Naive thymus-derived CD8-positive, alpha-beta T cell (primary cell): ENCODE data around the gene CACNA1C. TPM values are rescaled to one million over a fixed set of nuclear protein-coding genes. Genes with fewer than 3 reads are reported as not detected.
"Not testable (repeated sequence)": the region's sequence is repeated elsewhere in the genome, so short reads cannot be mapped to it uniquely, and the experiment has no call there.

ENCODE experiments used
- ATAC-seq, 2 donors: fragments of 150-1000 bp; cut with Tn5 transposase in 1 of 2; sonication (Bioruptor Pico), chemical (Tn5 transposase) in 1 of 2; 1 replicate in 1 of 2; 2 replicates in 1 of 2; pipeline ENCODE4 v1.10.0; 2021; ENCODE audit warnings: mild to moderate bottlenecking in 2 of 2, moderate library complexity in 2 of 2
- POLR2A ChIA-PET: fragments of 350-600 bp; sonication (Branson Sonifier 250); formaldehyde crosslinking; loops from one replicate; lab custom pipeline; 2021; ENCODE audit warnings: antibody characterized with exemption; lab: Charles Lee
- DNase-seq, 10 donors: peaks; one replicate each; pipeline versions ENCODE4 v3.0.0 to v3.0.0-alpha.2; 2020 to 2022
- H3K27ac Mint-ChIP-seq, 10 donors: one replicate each; pipeline ENCODE4 v1.8.0; 2020 to 2022; ENCODE audit warnings: mild to moderate bottlenecking in 10 of 10, mixed read lengths in 10 of 10, moderate library complexity in 4 of 10, inconsistent platforms in 1 of 10
- H3K27me3 Mint-ChIP-seq, 5 donors: one replicate each; pipeline ENCODE4 v1.8.0; 2021 to 2022; ENCODE audit warnings: mixed read lengths in 5 of 5
- H3K36me3 Mint-ChIP-seq, 3 donors: one replicate each; pipeline ENCODE4 v1.8.0; 2020 to 2022; ENCODE audit warnings: mixed read lengths in 3 of 3, mild to moderate bottlenecking in 2 of 3, inconsistent platforms in 1 of 3
- H3K4me1 Mint-ChIP-seq, 4 donors: one replicate each; pipeline ENCODE4 v1.8.0; 2021 to 2022; ENCODE audit warnings: mixed read lengths in 4 of 4
- H3K4me3 Mint-ChIP-seq, 10 donors: one replicate each; pipeline ENCODE4 v1.8.0; 2020 to 2022; ENCODE audit warnings: mild to moderate bottlenecking in 10 of 10, mixed read lengths in 10 of 10, moderate library complexity in 6 of 10, inconsistent platforms in 1 of 10
- H3K9me3 Mint-ChIP-seq, 9 donors: one replicate each; pipeline ENCODE4 v1.8.0; 2020 to 2022; ENCODE audit warnings: mixed read lengths in 9 of 9, mild to moderate bottlenecking in 3 of 9, inconsistent platforms in 1 of 9, moderate library complexity in 1 of 9
- polyA plus RNA-seq, 3 donors: library from polyadenylated mRNA; unstranded; fragments of 300-500 nt; fragmentation: Illumina TruSeq; gene quantifications; one replicate each; pipeline ENCODE4 v1.2.3, GENCODE V29; 2021
- total RNA-seq, 8 experiments: library from RNA in 2 of 8; stranded (reverse) in 2 of 8; gene quantifications; one replicate each; pipeline ENCODE4 v1.2.3 and lab custom pipeline; 2021 to 2026

The CACNA1C gene
- total and polyA plus RNA-seq, 5 experiments from 2014 or later, result 0.05 to 0.21 (median 0.16) TPM

DNA sequence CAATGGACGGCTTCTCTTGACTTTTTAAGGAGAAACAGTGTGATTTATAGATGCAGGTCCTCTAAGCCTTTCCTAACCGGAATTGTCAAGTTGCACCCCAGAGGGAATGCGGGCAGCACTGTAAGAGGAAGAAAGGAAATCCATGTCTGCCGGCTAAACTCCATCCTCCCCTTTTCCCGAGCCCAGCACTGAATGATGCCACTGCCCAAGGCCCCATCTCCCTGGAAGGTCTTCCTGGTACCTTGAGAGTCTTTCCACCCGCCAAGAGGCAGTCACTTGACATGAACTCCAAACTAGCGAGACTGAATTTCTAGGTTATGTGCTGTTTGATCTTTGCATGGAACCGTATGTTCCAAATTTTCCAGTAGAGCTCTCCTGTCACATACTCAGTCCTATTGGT is 428.6 kb downstream of the CACNA1C start:
- no peaks in the 10 kb centered on the region for H3K36me3 Mint-ChIP-seq
- H3K4me1 Mint-ChIP-seq, result no peaks in the 10 kb centered on the region
- peaks cover 0 to 6% (median 3%) of the 10 kb centered on the region in 5 donors for H3K27me3 Mint-ChIP-seq
- no peak overlapping the region for H3K4me3 Mint-ChIP-seq
- DNase-seq, result no peak
- no peaks in the 10 kb centered on the region for H3K9me3 Mint-ChIP-seq
- H3K27ac Mint-ChIP-seq, result no peak overlapping the region
- no peak for ATAC-seq
- POLR2A ChIA-PET, result no interaction called here

DNA sequence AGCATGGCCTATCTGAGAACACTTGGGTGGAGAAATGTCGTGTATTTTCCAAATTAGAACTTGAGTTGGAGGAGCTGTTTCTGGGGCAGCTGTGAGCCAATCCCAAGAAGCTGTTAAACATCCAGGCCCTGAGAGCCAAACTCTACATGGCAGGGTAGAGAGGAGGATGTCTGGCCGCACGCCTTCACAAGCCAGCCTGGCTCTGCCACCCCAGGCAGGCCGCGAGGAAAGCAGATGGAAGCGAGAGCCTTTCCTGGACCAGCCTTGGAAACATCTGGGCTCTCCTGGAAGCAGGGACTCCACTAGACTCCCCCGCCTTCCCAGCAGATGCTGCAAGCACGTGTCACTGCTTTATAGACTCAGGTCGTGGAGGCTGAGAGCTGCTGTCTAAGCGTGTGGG is 429.2 kb downstream of the CACNA1C start:
- POLR2A ChIA-PET, result no interaction called here
- Mint-ChIP-seq H3K27ac (no peak overlapping the region), H3K4me1 (no peaks in the 10 kb centered on the region), H3K4me3 (no peak overlapping the region), H3K27me3 (peaks cover 0 to 11% (median 3%) of the 10 kb centered on the region in 5 donors), H3K9me3 (no peaks in the 10 kb centered on the region), H3K36me3 (no peaks in the 10 kb centered on the region)
- no peak for ATAC-seq
- no peak for DNase-seq

DNA sequence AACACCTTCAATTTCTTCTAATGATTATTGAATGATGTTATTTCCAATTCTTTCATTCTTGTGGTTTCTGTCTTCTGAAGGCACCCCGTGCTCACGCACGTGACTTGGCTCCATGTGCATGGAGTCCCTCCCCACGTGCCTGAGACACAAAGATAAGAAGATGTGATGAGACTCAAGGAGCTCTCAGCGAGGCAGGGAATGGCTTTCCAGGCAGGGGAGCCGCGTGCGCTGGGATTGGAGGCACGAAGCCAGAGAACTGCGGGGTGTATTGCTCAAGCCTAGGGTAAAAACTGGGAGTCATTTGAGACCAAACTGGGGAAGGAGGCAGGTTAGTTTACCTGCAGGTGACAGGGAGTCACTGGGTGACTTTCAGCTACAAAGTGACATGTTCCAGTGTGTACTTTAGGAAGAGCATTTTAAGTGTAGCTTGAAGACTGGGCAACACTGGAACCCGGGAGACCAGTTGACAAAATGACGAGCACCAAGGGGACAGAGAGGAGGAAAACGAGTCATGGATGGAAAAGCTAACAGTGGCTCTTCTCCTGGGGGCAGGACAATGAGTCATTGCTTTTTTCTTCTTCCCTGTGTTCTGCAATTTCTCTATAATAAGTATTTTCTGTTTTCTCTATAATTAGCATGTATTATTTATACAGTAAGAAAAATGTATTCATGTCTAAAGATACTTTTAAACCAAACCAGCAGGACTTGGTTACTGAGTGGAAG is 430.3 kb downstream of the CACNA1C start:
- POLR2A ChIA-PET, result no interaction called here
- Mint-ChIP-seq H3K27ac (peak overlapping the region in 1 of 10 donors; percentile 44), H3K4me3 (no peak overlapping the region), H3K36me3 (no peaks in the 10 kb centered on the region), H3K9me3 (no peaks in the 10 kb centered on the region), H3K4me1 (no peaks in the 10 kb centered on the region), H3K27me3 (peaks cover 0 to 14% (median 3%) of the 10 kb centered on the region in 5 donors)
- ATAC-seq, result no peak
- DNase-seq, result no peak

DNA sequence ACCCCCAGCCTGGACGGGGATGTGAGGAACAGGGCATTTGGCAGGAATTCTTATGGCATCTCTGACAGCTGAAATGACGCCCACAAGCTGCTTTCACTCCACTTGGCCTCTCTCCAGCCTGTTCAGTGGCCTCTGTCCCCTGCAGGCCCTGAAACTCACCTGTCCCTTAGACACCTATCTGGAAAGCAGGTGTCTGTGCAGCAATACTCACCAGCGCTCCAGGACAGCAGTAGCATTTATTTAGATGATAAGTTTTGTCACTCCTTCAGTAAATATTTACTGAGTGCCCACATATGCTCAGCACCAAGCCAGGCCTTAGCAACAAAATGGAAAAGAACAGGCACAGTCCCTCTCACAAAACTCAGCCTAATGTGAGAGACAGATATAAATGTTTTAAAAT is 430.9 kb downstream of the CACNA1C start:
- peaks cover 0 to 14% (median 2%) of the 10 kb centered on the region in 5 donors for H3K27me3 Mint-ChIP-seq
- POLR2A ChIA-PET, result no interaction called here
- ATAC-seq, result no peak

DNA sequence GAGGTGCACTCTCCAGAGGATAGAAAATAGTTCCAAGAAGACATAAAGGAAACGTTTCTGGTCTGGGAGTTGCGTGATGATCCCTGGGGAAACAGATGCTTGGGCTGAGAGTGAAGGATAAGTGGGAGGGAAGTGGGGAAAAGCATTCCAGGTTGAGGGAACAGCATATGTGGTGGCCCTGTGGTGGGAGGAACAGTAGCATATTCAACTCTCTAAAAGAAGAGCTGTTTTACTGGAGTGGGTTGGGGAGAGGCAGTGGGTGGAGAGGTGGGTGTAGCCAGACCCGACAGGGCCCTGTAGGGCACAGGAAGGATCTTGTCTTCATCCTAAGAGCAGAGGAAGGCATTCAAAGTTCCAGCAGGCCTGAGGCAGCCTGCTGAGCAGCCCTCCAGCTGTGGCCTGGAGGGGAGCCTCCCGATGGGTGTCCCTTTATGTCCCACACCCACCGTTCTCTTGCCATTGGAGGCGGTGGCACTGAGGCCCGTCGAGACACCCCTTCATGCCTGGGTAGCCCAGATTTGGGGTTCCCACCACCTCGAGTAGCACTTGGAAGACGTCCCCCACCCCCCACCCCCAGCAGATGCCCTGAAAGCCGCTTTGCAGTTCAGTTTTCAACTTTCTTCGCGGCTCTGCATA is 431.5 kb downstream of the CACNA1C start:
- peaks cover 0 to 14% (median 0%) of the 10 kb centered on the region in 5 donors for H3K27me3 Mint-ChIP-seq
- DNase-seq (no peak), ATAC-seq (no peak)
- POLR2A ChIA-PET, result no interaction called here
- H3K27ac Mint-ChIP-seq, result no peak overlapping the region
- H3K4me3 Mint-ChIP-seq, result no peak overlapping the region
- no peaks in the 10 kb centered on the region for H3K4me1 Mint-ChIP-seq
- no peaks in the 10 kb centered on the region for H3K36me3 Mint-ChIP-seq
- H3K9me3 Mint-ChIP-seq, result no peaks in the 10 kb centered on the region

More for the DNA sequence above, 430.9 kb downstream of the CACNA1C start:
- Mint-ChIP-seq H3K4me1 (no peaks in the 10 kb centered on the region), H3K36me3 (no peaks in the 10 kb centered on the region), H3K27ac (no peak overlapping the region), H3K4me3 (no peak overlapping the region), H3K9me3 (no peaks in the 10 kb centered on the region)
- no peak for DNase-seq

DNA sequence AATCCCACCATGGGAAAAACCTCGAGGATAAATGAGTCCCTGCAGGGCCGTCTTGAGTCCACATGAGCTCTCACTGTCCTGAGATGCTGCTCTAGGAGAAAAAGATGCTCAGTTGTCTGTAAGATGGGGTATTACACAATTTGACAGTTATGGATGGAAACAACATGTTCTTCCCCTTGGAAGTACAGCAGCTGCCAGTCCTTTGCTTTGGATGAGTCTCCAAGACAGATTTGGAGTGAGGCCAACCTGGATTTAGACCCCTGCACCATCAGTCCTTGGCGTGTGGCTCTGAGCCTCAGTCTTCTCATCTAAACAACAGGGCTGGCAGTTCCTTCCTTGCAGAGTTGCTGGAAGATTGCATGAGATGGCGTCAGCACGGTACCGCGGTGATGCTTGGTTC is 432.9 kb downstream of the CACNA1C start:
- Mint-ChIP-seq H3K4me3 (no peak overlapping the region), H3K4me1 (no peaks in the 10 kb centered on the region), H3K27me3 (peaks cover 0 to 14% (median 0%) of the 10 kb centered on the region in 5 donors), H3K27ac (no peak overlapping the region), H3K9me3 (no peaks in the 10 kb centered on the region), H3K36me3 (no peaks in the 10 kb centered on the region)
- DNase-seq (no peak), ATAC-seq (no peak)
- POLR2A ChIA-PET, result no interaction called here

DNA sequence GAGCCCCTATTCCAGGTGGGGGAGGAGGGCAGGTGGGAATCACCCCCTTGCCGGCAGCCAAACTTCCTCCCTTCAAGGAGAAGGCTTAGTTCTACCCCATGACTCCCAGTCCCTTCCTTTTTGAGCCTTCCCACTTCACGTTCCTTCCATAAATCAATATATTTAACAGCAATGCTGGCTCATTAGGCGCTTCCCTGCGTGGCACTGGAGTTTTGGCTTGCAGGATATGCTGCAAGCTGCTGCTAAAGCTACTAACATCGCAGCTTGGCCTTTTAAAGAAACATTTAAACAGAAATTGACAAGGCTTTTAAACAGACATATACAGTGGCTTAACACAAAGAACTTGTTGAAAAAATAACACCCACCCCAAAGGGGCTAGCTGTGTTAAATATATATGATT is 434.0 kb downstream of the CACNA1C start:
- Mint-ChIP-seq H3K27ac (peak overlapping the region in 1 of 10 donors; percentile 12), H3K4me3 (no peak overlapping the region), H3K36me3 (no peaks in the 10 kb centered on the region), H3K27me3 (peaks cover 0 to 11% (median 0%) of the 10 kb centered on the region in 5 donors), H3K4me1 (no peaks in the 10 kb centered on the region), H3K9me3 (no peaks in the 10 kb centered on the region)
- ATAC-seq (no peak), DNase-seq (no peak)
- POLR2A ChIA-PET, result no interaction called here

DNA sequence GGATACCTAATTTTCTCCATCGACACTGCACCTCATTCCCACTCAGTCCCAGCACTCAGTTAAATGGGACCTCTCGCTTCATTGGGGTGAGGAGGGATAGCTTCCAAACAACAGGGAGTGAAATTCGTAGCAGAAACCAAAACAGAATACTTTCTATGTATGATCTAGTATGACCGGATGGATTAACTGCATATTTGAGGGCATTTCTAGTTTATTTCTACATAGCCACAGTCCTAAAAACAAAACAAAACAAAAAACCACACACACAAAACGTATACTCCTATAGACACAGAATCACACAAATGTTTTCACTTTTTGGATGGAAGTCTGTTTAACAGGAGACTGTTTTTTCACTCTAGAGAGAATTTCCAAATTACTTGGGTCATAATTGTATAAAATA is 434.5 kb downstream of the CACNA1C start:
- H3K9me3 Mint-ChIP-seq, result no peaks in the 10 kb centered on the region
- H3K4me3 Mint-ChIP-seq, result no peak overlapping the region
- POLR2A ChIA-PET, result no interaction called here
- no peak overlapping the region for H3K27ac Mint-ChIP-seq
- ATAC-seq (no peak), DNase-seq (no peak)
- H3K27me3 Mint-ChIP-seq, result peaks cover 0 to 11% (median 0%) of the 10 kb centered on the region in 5 donors
- H3K4me1 Mint-ChIP-seq, result no peaks in the 10 kb centered on the region
- H3K36me3 Mint-ChIP-seq, result no peaks in the 10 kb centered on the region

DNA sequence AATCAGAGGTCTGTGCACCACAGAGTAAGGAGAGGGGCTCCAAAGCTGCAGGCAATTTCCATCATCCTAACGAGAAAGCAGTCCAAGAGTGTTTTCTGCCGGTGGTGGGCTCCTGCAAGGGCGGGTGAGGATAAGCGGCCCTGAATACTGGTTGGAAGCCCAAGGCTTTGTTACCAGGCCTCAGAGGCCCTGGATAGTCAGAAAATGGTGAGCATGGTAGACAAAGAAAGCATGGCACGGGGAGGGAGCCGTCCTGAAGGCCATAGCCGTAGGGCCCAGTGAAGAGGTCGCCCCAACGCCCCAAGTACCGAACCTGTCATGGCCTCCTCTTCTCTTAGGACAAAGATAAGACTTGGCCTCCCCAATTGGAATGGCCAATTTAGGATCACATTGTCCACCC is 435.3 kb downstream of the CACNA1C start:
- Mint-ChIP-seq H3K9me3 (no peaks in the 10 kb centered on the region), H3K4me1 (no peaks in the 10 kb centered on the region), H3K27ac (no peak overlapping the region), H3K27me3 (peaks cover 0 to 10% (median 4%) of the 10 kb centered on the region in 5 donors), H3K36me3 (no peaks in the 10 kb centered on the region), H3K4me3 (no peak overlapping the region)
- POLR2A ChIA-PET, result no interaction called here
- DNase-seq (no peak), ATAC-seq (no peak)

DNA sequence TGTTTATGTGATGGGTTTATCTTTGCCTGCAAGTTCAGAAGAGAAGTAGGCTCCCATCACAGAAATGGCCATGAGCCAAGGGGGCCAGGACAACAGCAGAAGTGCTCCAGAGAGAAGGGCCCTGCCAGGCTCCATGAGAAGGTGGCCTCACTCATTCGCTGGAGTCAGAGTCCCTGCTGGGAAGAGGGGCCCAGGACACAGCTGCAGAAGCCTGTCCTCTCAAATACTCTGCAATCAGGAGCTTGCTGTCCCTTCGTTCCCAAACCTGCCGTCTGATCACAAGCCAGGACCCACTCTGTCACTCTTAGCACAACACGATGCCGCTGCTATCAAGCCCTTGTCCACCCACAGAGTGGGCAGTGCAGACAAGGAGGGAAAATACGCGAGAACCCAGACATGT is 435.8 kb downstream of the CACNA1C start:
- no peaks in the 10 kb centered on the region for H3K4me1 Mint-ChIP-seq
- no peak overlapping the region for H3K27ac Mint-ChIP-seq
- POLR2A ChIA-PET, result no interaction called here
- H3K4me3 Mint-ChIP-seq, result no peak overlapping the region
- ATAC-seq (no peak), DNase-seq (no peak)
- H3K27me3 Mint-ChIP-seq, result peaks cover 0 to 14% (median 4%) of the 10 kb centered on the region in 5 donors
- H3K36me3 Mint-ChIP-seq, result no peaks in the 10 kb centered on the region
- H3K9me3 Mint-ChIP-seq, result no peaks in the 10 kb centered on the region

DNA sequence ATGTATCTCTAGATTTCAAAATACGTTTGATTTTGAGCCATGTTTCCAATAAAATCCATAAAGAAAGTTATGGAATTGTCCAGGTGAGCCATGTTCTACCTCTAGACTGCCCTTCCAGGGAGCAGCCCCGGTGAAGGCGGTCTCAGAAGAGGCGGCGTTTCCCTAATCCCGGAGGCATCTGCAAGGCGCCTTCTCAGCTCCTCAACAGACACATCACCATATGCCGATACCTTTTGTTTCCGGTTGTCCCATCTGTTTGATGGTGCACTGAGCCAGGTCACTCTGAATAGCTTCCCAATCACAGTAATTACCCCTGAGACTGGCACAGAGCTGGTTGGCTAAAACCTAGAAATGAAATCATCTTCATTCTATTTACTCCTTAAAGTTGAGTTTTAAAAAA is 436.5 kb downstream of the CACNA1C start:
- no peaks in the 10 kb centered on the region for H3K36me3 Mint-ChIP-seq
- POLR2A ChIA-PET, result no interaction called here
- ATAC-seq (no peak), DNase-seq (no peak)
- no peak overlapping the region for H3K27ac Mint-ChIP-seq
- peaks cover 0 to 14% (median 4%) of the 10 kb centered on the region in 5 donors for H3K27me3 Mint-ChIP-seq
- H3K9me3 Mint-ChIP-seq, result no peaks in the 10 kb centered on the region
- H3K4me1 Mint-ChIP-seq, result no peaks in the 10 kb centered on the region
- H3K4me3 Mint-ChIP-seq, result no peak overlapping the region

DNA sequence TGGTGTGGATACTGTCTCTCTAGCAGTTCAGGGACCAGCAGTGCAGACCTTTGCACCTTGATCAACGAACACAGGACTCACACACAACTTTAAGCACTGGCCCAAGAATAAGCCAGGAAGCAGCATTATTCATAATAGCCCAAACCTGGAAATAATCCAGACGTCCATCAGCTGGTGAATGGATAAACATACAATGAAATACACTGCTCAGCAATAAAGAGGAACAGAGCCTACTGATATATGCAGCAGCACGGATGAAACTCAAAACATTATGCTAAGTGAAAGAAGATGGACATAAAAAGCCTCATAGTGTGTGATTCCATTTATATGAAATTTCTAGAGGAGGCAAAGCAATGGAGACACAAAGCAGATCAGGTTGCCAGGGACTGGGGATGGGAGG is 438.0 kb downstream of the CACNA1C start:
- no peak for ATAC-seq
- POLR2A ChIA-PET, result no interaction called here
- H3K9me3 Mint-ChIP-seq, result no peaks in the 10 kb centered on the region

DNA sequence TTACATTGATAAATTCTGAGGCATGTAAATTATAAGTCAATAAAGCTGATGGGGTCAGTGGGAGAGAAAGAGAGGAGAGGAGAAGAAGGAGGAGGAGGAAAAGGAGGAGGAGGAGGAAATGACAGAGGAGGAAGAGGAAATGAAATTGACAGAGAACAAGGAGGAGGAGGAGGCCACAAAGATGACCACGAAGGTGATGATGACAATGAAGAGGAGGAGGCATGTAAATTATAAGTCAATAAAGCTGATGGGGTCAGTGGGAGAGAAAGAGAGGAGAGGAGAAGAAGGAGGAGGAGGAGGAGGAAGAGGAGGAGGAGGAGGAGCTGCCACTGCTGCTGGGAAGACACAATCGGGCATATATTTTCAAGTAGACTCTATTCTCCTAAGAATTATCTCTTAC is 438.6 kb downstream of the CACNA1C start:
- H3K4me1 Mint-ChIP-seq, H3K36me3 Mint-ChIP-seq, H3K27ac Mint-ChIP-seq, H3K4me3 Mint-ChIP-seq, DNase-seq, H3K9me3 Mint-ChIP-seq, ATAC-seq, POLR2A ChIA-PET: not testable (repeated sequence)
- H3K27me3 Mint-ChIP-seq, result peaks cover 6 to 24% (median 13%) of the 10 kb centered on the region in 5 donors

More for the DNA sequence above, 438.0 kb downstream of the CACNA1C start:
- Mint-ChIP-seq H3K27me3 (peaks cover 5 to 20% (median 8%) of the 10 kb centered on the region in 5 donors), H3K27ac (no peak overlapping the region), H3K4me1 (no peaks in the 10 kb centered on the region), H3K4me3 (no peak overlapping the region), H3K36me3 (no peaks in the 10 kb centered on the region)
- no peak for DNase-seq
